K562 (cell line): Measurements from ENCODE around the gene COL15A1. TPM values are rescaled to one million over a fixed set of nuclear protein-coding genes. Genes with fewer than 3 reads are reported as not detected.

Experiments used
- EP400 ChIP-seq: fragments of 450-650 bp; IDR thresholded peaks from 2 replicates; pipeline ENCODE4 v1.6.1; 2017; ENCODE audit warnings: antibody characterized with exemption, mild to moderate bottlenecking, moderate library complexity
- MAZ ChIP-seq, 2 experiments: fragments of 450-650 bp in 1 of 2; sonication (generic) in 1 of 2; formaldehyde crosslinking; IDR thresholded peaks in 1 of 2; conservative IDR thresholded peaks in 1 of 2; 2 replicates each; pipeline versions ENCODE4 v1.4.0 to v1.5.0; 2020; ENCODE audit warnings: mild to moderate bottlenecking in 1 of 2, missing genetic modification reagents in 1 of 2
- MGA ChIP-seq: fragments of 450-650 bp; IDR thresholded peaks from 2 replicates; pipeline ENCODE4 v1.6.1; 2016; ENCODE audit warnings: mild to moderate bottlenecking, moderate library complexity
- NFRKB ChIP-seq: fragments of 450-650 bp; IDR thresholded peaks from 2 replicates; pipeline ENCODE4 v1.6.1; 2016; ENCODE audit warnings: low read depth
- NR2C2 ChIP-seq, 2 experiments: fragments of 200-800 bp in 1 of 2; sonication (Bioruptor generic) in 1 of 2; sonication (generic) in 1 of 2; formaldehyde crosslinking in 1 of 2; IDR thresholded peaks; 2 replicates each; pipeline versions ENCODE4 v1.6.1 to v1.8.0; 2016 to 2022; ENCODE audit warnings: mild to moderate bottlenecking in 1 of 2, missing compliant biosample characterization in 1 of 2, missing genetic modification characterization in 1 of 2, missing genetic modification reagents in 1 of 2
- RAD21 ChIP-seq, 2 experiments: fragments of 250-450 bp in 1 of 2; fragments of 450-650 bp in 1 of 2; sonication (Bioruptor Pico) in 1 of 2; formaldehyde crosslinking in 1 of 2; IDR thresholded peaks in 1 of 2; conservative IDR thresholded peaks in 1 of 2; 2 replicates each; pipeline versions ENCODE4 v1.4.0 to v1.8.0; 2020 to 2022; ENCODE audit warnings: mild to moderate bottlenecking in 2 of 2, moderate library complexity in 1 of 2
- RB1 ChIP-seq: fragments of 450-650 bp; IDR thresholded peaks from 2 replicates; pipeline ENCODE4 v1.6.1; 2017; ENCODE audit warnings: low read depth, mild to moderate bottlenecking
- RCOR1 ChIP-seq, 2 experiments: IDR thresholded peaks; 2 replicates each; pipeline ENCODE4 v1.6.1; 2012; ENCODE audit warnings: low read depth in 2 of 2, low read length in 2 of 2, borderline replicate concordance in 1 of 2, improper control_type of control experiment in 1 of 2
- SP1 ChIP-seq: sonication (generic); formaldehyde crosslinking; IDR thresholded peaks from 2 replicates; pipeline ENCODE4 v1.8.1; 2022; ENCODE audit warnings: mild to moderate bottlenecking, missing genetic modification reagents
- TCFL5 ChIP-seq: fragments of 250-450 bp; sonication (Bioruptor Pico); conservative IDR thresholded peaks from 2 replicates; pipeline ENCODE4 v1.6.1; 2021; ENCODE audit warnings: mild to moderate bottlenecking, moderate library complexity, matching md5 sums
- USF1 ChIP-seq: sonication (generic); formaldehyde crosslinking; IDR thresholded peaks from 2 replicates; pipeline ENCODE4 v1.9.0; 2022; ENCODE audit warnings: mild to moderate bottlenecking, missing genetic modification reagents
- WHSC1 ChIP-seq: IDR thresholded peaks from one replicate; pipeline ENCODE4 v1.6.1; 2012; ENCODE audit warnings: low read length, control low read depth, inconsistent platforms
- ZNF134 ChIP-seq: fragments of 250-450 bp; sonication (Bioruptor Pico); conservative IDR thresholded peaks from 2 replicates; pipeline ENCODE4 v1.4.0; 2020
- ZSCAN32 ChIP-seq: fragments of 450-650 bp; formaldehyde crosslinking; IDR thresholded peaks from 2 replicates; pipeline ENCODE4 v1.4.0; 2020; ENCODE audit warnings: mild to moderate bottlenecking, moderate library complexity
- polyA plus RNA-seq, 8 experiments: library from polyadenylated mRNA; depleted of rRNA in 4 of 8; stranded (reverse) in 5 of 8; unstranded in 3 of 8; fragments of >200 nt; fragmentation: Nextera tagmentation in 2 of 8; fragmentation: Illumina TruSeq in 1 of 8; extraction: Ambion mirVana in 2 of 8; extraction: Trizol in 1 of 8; gene quantifications; 2 replicates each; pipeline versions ENCODE4 v1.2.1 to v1.2.3, GENCODE V29; 2011 to 2014; ENCODE audit warnings: inconsistent platforms in 1 of 8, missing spikeins in 1 of 8
- total RNA-seq, 7 experiments: library from RNA; depleted of rRNA in 6 of 7; stranded (reverse); fragments of >200 nt in 6 of 7; fragmentation: Illumina TruSeq in 2 of 7; extraction: Trizol in 2 of 7; gene quantifications; 2 replicates each; pipeline versions ENCODE4 v1.2.1 to v1.2.3, GENCODE V29; 2011 to 2021; ENCODE audit warnings: low replicate concordance in 1 of 7
- TF ChIP-seq, protein P1 (sequence below): fragments of 250-450 bp; sonication (Bioruptor Pico); IDR thresholded peaks from 2 replicates; pipeline ENCODE4 v1.8.0; 2022; ENCODE audit warnings: moderate library complexity, mild to moderate bottlenecking, inconsistent platforms

Gene COL15A1
- total and polyA plus RNA-seq, 9 of the 15 experiments (the other 6 are each of a cell fraction or from before 2014, with no cell fraction given) = 0.46 to 5.1 (median 2.6) TPM

GRCh38 chr9:98916660-98917059, 27.0 kb upstream of the COL15A1 start (continued):
- TF ChIP-seq MGA = peak; percentile 78
- TF ChIP-seq TCFL5 (CRISPR knock-in tag) = no peak
- TF ChIP-seq SP1 (CRISPR knock-in tag) = no peak
- TF ChIP-seq RAD21 (CRISPR knock-in tag; conservative IDR thresholded peaks at IDR 0.05 in 1 of 2, IDR thresholded peaks at IDR 0.05 in 1 of 2) = peak in 1 of 2 experiments; percentile 34; a peak in 2 of 4 replicates
- TF ChIP-seq NR2C2 (CRISPR knock-in tag; IDR thresholded peaks at IDR 0.05) = no peak
- TF ChIP-seq NR2C2 (tag; IDR thresholded peaks at IDR 0.05) = peak; percentile 41; the same call in 1 of the 2 replicates
- TF ChIP-seq ZSCAN32 (CRISPR knock-in tag) = no peak
- TF ChIP-seq, protein P1, sequence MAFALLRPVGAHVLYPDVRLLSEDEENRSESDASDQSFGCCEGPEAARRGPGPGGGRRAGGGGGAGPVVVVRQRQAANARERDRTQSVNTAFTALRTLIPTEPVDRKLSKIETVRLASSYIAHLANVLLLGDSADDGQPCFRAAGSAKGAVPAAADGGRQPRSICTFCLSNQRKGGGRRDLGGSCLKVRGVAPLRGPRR (CRISPR knock-in tag) = no peak
- TF ChIP-seq USF1 (CRISPR knock-in tag) = no peak
- TF ChIP-seq WHSC1 = no peak
- TF ChIP-seq EP400 = no peak
- no peak for TF ChIP-seq RB1
- TF ChIP-seq MAZ (CRISPR knock-in tag; conservative IDR thresholded peaks at IDR 0.05 in 1 of 2, IDR thresholded peaks at IDR 0.05 in 1 of 2) = peak in 1 of 2 experiments; percentile 77; a peak in 2 of 4 replicates
- no peak for TF ChIP-seq NFRKB
- 0 out of 4 replicates have a peak, but pooled peaks of 1 of the 2 experiments have one; percentile 13 for TF ChIP-seq RCOR1 (IDR thresholded peaks at IDR 0.05; ENCODE audit: borderline replicate concordance in 1 of 2, low read depth in 2 of 2, low read length in 2 of 2)
- TF ChIP-seq ZNF134 (CRISPR knock-in tag) = no peak
